ENCODE data around the gene KRT82. TPM values are rescaled to one million over a fixed set of nuclear protein-coding genes. Genes with fewer than 3 reads are reported as not detected.

The KRT82 gene
- polyA plus RNA-seq, 1 of the 3 experiments (the other 2 are of a cell fraction) = not detected

GRCh38 chr12:52356762-52357580 is 49.2 kb downstream of the KRT82 start:
- no peaks in the 10 kb centered on the region for H3K9me3 ChIP-seq
- 59% methylated on average over 20 of the region's 20 CpGs for WGBS (ENCODE audit: low lambda C conversion rate)
- no peak for TF ChIP-seq NRF1 (IDR thresholded peaks at IDR 0.05; ENCODE audit: low read depth, low read length)
- TF ChIP-seq, protein P1, sequence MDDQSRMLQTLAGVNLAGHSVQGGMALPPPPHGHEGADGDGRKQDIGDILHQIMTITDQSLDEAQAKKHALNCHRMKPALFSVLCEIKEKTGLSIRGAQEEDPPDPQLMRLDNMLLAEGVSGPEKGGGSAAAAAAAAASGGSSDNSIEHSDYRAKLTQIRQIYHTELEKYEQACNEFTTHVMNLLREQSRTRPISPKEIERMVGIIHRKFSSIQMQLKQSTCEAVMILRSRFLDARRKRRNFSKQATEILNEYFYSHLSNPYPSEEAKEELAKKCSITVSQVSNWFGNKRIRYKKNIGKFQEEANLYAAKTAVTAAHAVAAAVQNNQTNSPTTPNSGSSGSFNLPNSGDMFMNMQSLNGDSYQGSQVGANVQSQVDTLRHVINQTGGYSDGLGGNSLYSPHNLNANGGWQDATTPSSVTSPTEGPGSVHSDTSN (IDR thresholded peaks at IDR 0.05) = no peak
- no peak for TF ChIP-seq NFIC (IDR thresholded peaks at IDR 0.05; ENCODE audit: borderline replicate concordance)
- no peak for TF ChIP-seq MXI1 (IDR thresholded peaks at IDR 0.05; ENCODE audit: low read depth, low read length)
- no peak for TF ChIP-seq ZBTB33 (IDR thresholded peaks at IDR 0.05; ENCODE audit: borderline replicate concordance, low read depth)
- TF ChIP-seq RCOR1 (IDR thresholded peaks at IDR 0.05; ENCODE audit: low read length) = no peak
- TF ChIP-seq, protein P2, sequence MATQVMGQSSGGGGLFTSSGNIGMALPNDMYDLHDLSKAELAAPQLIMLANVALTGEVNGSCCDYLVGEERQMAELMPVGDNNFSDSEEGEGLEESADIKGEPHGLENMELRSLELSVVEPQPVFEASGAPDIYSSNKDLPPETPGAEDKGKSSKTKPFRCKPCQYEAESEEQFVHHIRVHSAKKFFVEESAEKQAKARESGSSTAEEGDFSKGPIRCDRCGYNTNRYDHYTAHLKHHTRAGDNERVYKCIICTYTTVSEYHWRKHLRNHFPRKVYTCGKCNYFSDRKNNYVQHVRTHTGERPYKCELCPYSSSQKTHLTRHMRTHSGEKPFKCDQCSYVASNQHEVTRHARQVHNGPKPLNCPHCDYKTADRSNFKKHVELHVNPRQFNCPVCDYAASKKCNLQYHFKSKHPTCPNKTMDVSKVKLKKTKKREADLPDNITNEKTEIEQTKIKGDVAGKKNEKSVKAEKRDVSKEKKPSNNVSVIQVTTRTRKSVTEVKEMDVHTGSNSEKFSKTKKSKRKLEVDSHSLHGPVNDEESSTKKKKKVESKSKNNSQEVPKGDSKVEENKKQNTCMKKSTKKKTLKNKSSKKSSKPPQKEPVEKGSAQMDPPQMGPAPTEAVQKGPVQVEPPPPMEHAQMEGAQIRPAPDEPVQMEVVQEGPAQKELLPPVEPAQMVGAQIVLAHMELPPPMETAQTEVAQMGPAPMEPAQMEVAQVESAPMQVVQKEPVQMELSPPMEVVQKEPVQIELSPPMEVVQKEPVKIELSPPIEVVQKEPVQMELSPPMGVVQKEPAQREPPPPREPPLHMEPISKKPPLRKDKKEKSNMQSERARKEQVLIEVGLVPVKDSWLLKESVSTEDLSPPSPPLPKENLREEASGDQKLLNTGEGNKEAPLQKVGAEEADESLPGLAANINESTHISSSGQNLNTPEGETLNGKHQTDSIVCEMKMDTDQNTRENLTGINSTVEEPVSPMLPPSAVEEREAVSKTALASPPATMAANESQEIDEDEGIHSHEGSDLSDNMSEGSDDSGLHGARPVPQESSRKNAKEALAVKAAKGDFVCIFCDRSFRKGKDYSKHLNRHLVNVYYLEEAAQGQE (IDR thresholded peaks at IDR 0.05; ENCODE audit: low read depth, low read length) = no peak
- TF ChIP-seq GATA2 (CRISPR knock-in tag; IDR thresholded peaks at IDR 0.05) = no peak
- TF ChIP-seq EZH2phosphoT487 (IDR thresholded peaks at IDR 0.05; ENCODE audit: borderline replicate concordance, low read depth) = no peak
- no peak for TF ChIP-seq FOSL2 (IDR thresholded peaks at IDR 0.05; ENCODE audit: borderline replicate concordance, low read depth)
- no peak for TF ChIP-seq SMC3 (IDR thresholded peaks at IDR 0.05; ENCODE audit: low read depth, low read length)
- TF ChIP-seq, protein P3, sequence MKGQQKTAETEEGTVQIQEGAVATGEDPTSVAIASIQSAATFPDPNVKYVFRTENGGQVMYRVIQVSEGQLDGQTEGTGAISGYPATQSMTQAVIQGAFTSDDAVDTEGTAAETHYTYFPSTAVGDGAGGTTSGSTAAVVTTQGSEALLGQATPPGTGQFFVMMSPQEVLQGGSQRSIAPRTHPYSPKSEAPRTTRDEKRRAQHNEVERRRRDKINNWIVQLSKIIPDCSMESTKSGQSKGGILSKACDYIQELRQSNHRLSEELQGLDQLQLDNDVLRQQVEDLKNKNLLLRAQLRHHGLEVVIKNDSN (IDR thresholded peaks at IDR 0.05; ENCODE audit: borderline replicate concordance, low read depth) = no peak
- no peaks in the 10 kb centered on the region; a peak in 1 of 4 replicates for H3K4me1 ChIP-seq (ENCODE audit: control insufficient read depth in 1 of 2, insufficient read depth in 2 of 2, low read depth in 1 of 2, low read length in 1 of 2)
- H3K79me2 ChIP-seq (ENCODE audit: insufficient read depth) = no peaks in the 10 kb centered on the region
- no peak overlapping the region for H3K4me2 ChIP-seq
- no peaks in the 10 kb centered on the region for H3K36me3 ChIP-seq (replicated peaks in 1 of 2; ENCODE audit: control insufficient read depth in 1 of 2, insufficient read depth in 2 of 2, low read length in 1 of 2)
- ChIA-PET POLR2A (no interaction called here), CTCF (interaction anchor here (1.0 kb wide), 1 partner anchor 523 kb away, joined by 4 read pairs; no protein-coding TSS in a partner anchor)
- H3K4me3 ChIP-seq (ENCODE audit: low read depth in 2 of 2, low read length in 1 of 2) = no peak overlapping the region
- no peak for DNase-seq
- no peak overlapping the region for H3K9ac ChIP-seq
- no peaks in the 10 kb centered on the region for H3F3A ChIP-seq (replicated peaks; ENCODE audit: insufficient read depth)
- H3K27ac ChIP-seq (ENCODE audit: low read depth in 2 of 2, low read length in 1 of 2) = no peak overlapping the region
- peaks cover 28% of the 10 kb centered on the region; the same call in 1 of the 2 replicates for H3K27me3 ChIP-seq (ENCODE audit: insufficient read depth)
- H2AFZ ChIP-seq (ENCODE audit: low read depth) = no peak overlapping the region
- H4K20me1 ChIP-seq (ENCODE audit: insufficient read depth) = no peaks in the 10 kb centered on the region
- H3K9me2 ChIP-seq = no peaks in the 10 kb centered on the region

Measured in SK-N-SH (cell line).